CD4-positive, alpha-beta T cell treated with Interleukin-12 subunit alpha and Interleukin-12 subunit beta, for 1 hour (primary cell): ENCODE results near the gene RPN2.
A peak's percentile ranks its signal among the peaks of the same experiment; 100 is the strongest.

ENCODE experiments used
- DNase-seq: peaks from one replicate; pipeline ENCODE4 v3.0.0-alpha.2; 2020

Gene RPN2

GRCh38 chr20:37188787-37189186 lies 9.7 kb downstream of the RPN2 start:
- DNase-seq, result no peak

GRCh38 chr20:37189416-37190016 lies 10.4 kb downstream of the RPN2 start:
- DNase-seq, result no peak

- DNase-seq, result no peak
Measured at GRCh38 chr20:37190354-37191112, 11.4 kb downstream of the RPN2 start.

GRCh38 chr20:37192137-37192854 lies 13.2 kb downstream of the RPN2 start:
- DNase-seq, result peak; percentile 75

GRCh38 chr20:37193226-37193625 lies 14.1 kb downstream of the RPN2 start:
- no peak for DNase-seq

GRCh38 chr20:37193821-37194220 lies 14.7 kb downstream of the RPN2 start:
- no peak for DNase-seq

- DNase-seq, result peak; percentile 13
Measured at GRCh38 chr20:37194621-37195417, 15.7 kb downstream of the RPN2 start.

- no peak for DNase-seq
Measured at GRCh38 chr20:37198932-37199660, 20.0 kb downstream of the RPN2 start.

- no peak for DNase-seq
Measured at GRCh38 chr20:37200376-37200775, 21.2 kb downstream of the RPN2 start.

GRCh38 chr20:37200926-37201826 lies 22.0 kb downstream of the RPN2 start:
- no peak for DNase-seq

- no peak for DNase-seq
Measured at GRCh38 chr20:37201827-37202162, 22.7 kb downstream of the RPN2 start.

GRCh38 chr20:37202267-37202943 lies 23.3 kb downstream of the RPN2 start:
- peak; percentile 43 for DNase-seq

GRCh38 chr20:37204056-37204455 lies 24.9 kb downstream of the RPN2 start:
- no peak for DNase-seq

GRCh38 chr20:37205130-37205529 lies 26.0 kb downstream of the RPN2 start:
- DNase-seq, result no peak

- no peak for DNase-seq
Measured at GRCh38 chr20:37205794-37206193, 26.7 kb downstream of the RPN2 start.

GRCh38 chr20:37207171-37207570 lies 28.0 kb downstream of the RPN2 start:
- DNase-seq, result no peak

- DNase-seq, result no peak
Measured at GRCh38 chr20:37209193-37209592, 30.1 kb downstream of the RPN2 start.

- DNase-seq, result no peak
Measured at GRCh38 chr20:37209661-37210314, 30.7 kb downstream of the RPN2 start.

- no peak for DNase-seq
Measured at GRCh38 chr20:37218441-37218840, 39.3 kb downstream of the RPN2 start.

- DNase-seq, result no peak
Measured at GRCh38 chr20:37218976-37219375, 39.8 kb downstream of the RPN2 start.
